Peyer's patch (tissue), 4 donors: Measurements from ENCODE around the gene SLC6A6.

Source experiments
- POLR2A ChIP-seq, 2 donors: fragments of 450-650 bp; IDR thresholded peaks; one replicate each; pipeline ENCODE4 v1.5.1; 2017; ENCODE audit warnings: antibody characterized with exemption in 2 of 2, mild to moderate bottlenecking in 2 of 2, moderate library complexity in 2 of 2
- TF ChIP-seq, protein P1 (sequence below), 6 experiments: fragments of 450-650 bp in 4 of 6; fragments of 200-600 bp in 2 of 6; sonication (generic) in 1 of 6; IDR thresholded peaks; one replicate each; pipeline ENCODE4 v1.5.1; 2017 to 2019; ENCODE audit warnings: antibody characterized with exemption in 6 of 6, mild to moderate bottlenecking in 3 of 6, moderate library complexity in 1 of 6

DNA sequence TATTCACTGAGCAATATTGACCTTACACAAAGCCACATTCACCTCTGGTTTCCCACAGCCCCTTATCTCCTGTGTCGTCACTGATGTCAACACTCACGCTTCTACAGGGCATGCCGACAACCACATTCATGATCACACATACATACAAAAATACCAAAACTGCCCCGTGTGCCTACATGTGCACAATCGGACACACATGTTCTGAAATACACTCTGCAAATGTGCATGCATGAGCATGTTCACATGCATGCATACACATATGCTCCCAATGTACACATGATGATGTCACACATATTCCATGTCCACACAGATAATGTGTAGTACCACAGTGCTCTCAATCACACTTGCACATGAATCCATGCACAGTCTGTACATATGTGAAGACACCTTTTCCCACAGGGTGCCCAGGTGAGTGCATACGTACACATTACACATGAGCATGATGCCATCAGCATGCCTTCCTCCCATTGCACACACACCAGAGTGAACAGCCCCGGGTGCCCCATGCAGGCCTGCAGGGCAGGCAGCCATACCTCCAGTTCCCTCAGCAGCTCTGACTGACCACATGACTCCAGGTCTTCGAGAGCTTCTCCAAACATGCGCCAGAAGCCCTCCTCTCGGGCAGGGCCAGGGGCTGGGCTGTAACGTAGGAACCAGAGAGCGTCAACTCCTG lies 100.8 kb downstream of the SLC6A6 start:
- TF ChIP-seq, protein P1, sequence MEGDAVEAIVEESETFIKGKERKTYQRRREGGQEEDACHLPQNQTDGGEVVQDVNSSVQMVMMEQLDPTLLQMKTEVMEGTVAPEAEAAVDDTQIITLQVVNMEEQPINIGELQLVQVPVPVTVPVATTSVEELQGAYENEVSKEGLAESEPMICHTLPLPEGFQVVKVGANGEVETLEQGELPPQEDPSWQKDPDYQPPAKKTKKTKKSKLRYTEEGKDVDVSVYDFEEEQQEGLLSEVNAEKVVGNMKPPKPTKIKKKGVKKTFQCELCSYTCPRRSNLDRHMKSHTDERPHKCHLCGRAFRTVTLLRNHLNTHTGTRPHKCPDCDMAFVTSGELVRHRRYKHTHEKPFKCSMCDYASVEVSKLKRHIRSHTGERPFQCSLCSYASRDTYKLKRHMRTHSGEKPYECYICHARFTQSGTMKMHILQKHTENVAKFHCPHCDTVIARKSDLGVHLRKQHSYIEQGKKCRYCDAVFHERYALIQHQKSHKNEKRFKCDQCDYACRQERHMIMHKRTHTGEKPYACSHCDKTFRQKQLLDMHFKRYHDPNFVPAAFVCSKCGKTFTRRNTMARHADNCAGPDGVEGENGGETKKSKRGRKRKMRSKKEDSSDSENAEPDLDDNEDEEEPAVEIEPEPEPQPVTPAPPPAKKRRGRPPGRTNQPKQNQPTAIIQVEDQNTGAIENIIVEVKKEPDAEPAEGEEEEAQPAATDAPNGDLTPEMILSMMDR (IDR thresholded peaks at IDR 0.05) = no peak
- TF ChIP-seq POLR2A (IDR thresholded peaks at IDR 0.05) = no peak
